GM18867 (cell line): ENCODE results near the gene UST.
"Not testable (repeated sequence)": the region's sequence is repeated elsewhere in the genome, so short reads cannot be mapped to it uniquely, and the experiment has no call there.

Experiments used
- ATAC-seq: cut with Tn5 transposase; IDR thresholded peaks from one replicate; pipeline ENCODE4 v1.9.1; 2021; ENCODE audit warnings: mild to moderate bottlenecking, moderate library complexity; ENCODE audit not compliant: unreplicated experiment

The UST gene

GRCh38 chr6:148764259-148765020, 17.6 kb downstream of the UST start:
- not testable (repeated sequence) for ATAC-seq

DNA sequence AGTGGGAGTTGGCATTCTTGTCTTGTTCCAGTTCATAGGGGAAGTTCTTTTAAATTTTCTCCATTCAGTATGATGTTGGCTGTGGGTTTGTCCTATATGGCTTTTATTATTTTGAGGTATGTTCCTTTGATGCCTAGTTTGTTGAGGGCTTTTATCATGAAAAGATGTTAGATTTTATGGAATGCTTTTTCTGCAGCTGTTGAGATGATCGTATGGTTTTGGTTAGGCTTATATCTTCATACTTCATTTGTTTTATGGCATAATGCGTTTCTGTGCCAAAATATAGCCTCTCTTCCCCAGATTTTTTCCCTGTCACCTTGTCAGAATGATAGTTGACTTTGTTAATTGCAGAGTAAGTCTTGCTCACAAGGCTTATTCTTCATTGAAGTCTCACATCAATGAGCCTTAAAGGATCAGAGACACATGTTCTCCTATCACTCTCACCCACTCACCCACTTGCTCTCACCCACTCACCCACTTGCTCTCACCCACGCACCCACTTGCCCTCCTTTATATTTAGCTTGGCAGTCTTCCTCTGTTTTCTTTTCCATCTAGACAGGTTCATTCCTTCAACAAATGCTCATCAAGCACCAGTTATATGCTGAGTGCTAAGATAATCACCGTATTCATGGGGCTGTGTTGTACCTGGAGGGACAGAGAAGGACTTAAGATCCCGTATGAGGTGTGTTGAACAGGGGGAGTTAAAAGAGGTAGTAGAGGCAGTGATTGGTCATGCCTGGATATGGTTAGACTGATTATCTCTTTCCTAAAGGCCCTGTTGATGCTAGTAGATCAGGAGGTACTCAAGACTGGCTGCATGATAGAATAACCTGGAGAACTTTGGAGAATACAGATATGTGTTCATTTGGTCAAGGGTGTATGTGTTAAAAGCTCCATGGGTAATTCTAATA, 19.3 kb downstream of the UST start:
- ATAC-seq, result no peak

DNA sequence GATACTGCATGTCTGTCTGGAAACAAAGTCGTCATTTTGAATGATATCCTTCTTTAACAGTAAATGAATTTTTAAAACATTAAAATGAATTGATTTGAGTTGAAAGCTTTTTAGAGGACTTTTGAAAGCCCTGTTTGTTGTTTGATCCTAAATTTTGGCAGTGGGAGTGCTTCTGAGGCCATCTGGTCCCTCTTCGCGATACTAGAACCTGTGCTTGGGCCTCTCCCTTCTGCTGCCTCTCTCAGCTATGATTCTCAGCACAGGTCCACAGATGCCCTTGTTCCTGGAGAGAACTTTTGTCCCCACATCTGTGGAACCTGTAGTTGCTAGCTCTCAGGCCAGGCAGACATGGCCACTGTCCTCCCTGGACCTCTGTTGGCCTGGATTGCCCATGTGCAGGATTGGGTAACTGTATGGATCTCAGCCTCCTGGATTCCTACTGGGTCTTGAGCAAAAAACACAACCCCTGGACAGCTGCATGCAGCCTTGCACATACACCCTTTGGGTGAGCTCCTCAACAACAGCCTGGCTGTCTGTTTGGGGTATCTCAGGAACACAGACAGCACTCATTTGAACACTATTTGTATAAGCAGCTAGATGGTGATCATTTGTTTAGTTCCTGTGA, 21.9 kb downstream of the UST start:
- ATAC-seq, result no peak

- no peak for ATAC-seq
Measured at GRCh38 chr6:148769304-148769968, 22.6 kb downstream of the UST start.

GRCh38 chr6:148770408-148771211, 23.8 kb downstream of the UST start:
- no peak for ATAC-seq

- ATAC-seq, result no peak
Measured at GRCh38 chr6:148771212-148771601, 24.4 kb downstream of the UST start.

DNA sequence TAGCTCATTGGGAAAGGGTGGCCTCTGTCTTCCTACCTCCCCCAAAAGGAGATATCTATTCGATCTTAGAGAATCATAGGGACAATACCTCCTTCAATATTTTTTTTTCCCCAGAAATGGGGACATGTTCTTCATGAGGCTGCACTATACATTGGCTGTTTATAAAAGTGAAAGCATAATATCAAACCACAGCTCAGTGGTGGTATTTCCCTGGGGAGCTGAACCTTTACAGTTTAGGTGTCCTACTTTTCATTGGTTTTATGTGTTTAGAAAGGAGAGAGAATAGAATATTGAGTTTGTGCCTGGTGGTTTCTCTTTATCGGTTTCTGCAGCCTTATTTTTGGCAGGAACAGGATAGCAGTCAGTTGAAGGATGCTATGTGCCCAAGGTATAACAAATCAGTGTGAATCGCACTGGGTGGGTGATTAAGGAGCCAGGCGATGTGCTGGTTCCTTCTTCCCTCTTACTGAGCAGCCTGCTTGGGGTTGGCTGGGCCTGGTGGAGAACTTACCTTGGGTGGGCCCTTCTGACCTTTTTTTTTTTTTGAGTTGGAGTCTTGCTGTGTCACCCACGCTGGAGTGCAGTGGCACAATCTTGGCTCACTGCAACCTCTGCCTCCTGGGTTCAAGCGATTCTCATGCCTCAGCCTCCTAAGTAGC, 25.2 kb downstream of the UST start:
- ATAC-seq, result no peak

- ATAC-seq, result no peak
Measured at GRCh38 chr6:148775161-148775560, 28.3 kb downstream of the UST start.

DNA sequence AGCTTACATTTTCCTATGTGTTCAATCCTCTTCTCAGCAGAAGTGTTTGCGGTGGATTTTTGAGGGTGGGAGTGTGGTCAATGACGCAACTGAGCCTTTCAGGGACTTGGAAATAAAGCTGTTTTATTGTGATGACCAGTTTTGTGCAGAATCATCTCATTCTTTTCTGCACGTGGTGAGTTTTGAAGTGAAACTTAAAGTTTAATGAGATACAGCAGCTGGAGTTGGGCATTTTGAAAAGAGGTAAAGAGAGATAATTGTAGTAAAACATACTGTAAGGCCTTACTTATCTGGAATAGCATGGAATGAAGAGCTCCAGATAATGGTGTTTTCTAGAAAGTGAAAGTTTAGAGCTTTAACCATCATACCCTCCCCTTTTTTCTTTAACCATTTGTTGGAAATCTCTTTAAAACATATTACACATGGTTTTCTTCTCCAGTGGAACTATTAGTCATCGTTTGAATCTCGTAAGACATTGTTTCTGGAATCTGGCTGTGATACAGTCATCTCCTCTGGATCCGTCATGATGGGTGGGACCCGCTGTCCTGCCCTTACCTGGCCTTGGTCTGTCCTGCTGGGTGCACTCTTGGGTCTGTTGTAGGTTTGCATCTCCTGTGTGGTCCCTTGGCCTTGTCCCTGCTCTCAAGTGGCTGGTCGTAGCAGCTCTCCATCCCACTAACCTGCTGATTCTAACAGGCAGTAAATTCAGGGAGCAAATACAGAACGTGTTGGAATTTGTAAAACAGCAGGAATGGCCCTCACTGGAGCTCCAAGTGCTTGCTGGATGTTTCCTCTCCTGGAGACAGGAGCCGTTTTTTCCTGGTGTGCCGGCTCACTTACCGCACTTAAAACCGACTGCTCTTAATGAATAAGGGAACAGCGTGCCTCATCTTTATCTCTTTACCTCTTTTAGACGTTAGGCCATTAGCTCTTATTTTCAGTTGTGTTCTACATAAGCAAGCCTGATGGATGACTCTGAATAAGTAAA, 29.8 kb downstream of the UST start:
- ATAC-seq, result no peak

GRCh38 chr6:148779142-148779562, 32.3 kb downstream of the UST start:
- ATAC-seq, result no peak

DNA sequence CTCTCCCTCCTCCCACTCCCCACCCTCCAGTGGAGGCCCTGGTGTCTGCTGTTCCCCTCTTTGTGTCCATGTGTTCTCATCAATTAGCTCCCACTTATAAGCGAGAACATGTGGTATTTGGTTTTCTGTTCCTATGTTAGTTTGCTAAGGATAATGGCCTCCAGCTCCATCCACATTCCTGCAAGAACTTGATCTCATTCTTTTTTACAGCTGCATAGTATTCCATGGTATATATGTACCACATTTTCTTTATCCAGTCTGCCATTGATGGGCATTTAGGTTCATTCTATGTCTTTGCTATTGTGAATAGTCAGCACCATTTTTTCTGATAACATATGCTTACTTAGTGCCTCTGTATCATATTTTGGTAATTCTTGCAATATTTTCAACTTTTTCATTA, 33.6 kb downstream of the UST start:
- ATAC-seq, result not testable (repeated sequence)

DNA sequence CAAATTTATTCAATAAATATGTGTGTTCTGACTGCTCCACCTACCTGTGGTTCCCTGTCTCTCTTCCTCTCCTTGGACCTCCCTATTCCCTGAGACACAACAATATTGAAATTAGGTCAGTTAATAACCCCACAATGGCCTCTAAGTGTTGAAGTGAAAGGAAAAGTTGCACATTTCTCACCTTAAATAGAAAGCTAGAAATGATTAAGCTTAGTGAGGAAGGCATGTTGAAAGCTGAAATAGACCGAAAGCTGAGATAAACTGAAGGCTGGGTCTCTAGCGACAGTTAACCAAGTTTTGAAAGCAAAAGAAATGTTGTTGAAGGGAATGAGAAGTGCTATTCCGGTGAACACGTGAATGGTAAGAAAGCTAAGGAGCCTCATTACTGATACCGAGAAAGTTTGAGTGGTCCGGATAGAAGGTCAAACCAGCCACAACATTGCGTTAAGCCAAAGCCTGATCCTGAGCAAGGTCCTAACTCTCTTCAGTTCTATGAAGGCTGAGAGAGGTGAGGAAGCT, 34.1 kb downstream of the UST start:
- ATAC-seq, result peak; percentile 97

- ATAC-seq, result no peak
Measured at GRCh38 chr6:148789948-148790347, 43.1 kb downstream of the UST start.

GRCh38 chr6:148790404-148790803, 43.6 kb downstream of the UST start:
- ATAC-seq, result no peak

- ATAC-seq, result peak; percentile 52
Measured at GRCh38 chr6:148790817-148791216, 44.0 kb downstream of the UST start.

DNA sequence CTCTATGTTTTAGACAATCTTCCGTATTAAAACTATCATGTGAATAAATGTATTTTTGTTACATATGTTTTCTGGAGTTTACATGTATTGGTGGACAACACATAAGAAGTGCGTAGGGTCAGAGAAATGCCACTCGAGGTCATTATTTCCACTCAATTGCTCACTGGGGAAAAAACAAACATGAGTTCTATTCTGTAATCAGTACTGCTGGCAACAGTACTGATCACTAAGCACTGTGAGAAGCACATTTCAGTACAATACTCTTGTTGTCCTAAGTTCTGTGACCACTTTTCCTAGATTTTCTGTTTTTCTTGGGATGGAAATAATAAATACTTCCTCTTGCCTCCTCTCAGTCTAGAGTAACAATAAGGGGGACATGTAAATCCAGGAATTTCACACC, 44.5 kb downstream of the UST start:
- ATAC-seq, result no peak

- ATAC-seq, result no peak
Measured at GRCh38 chr6:148793721-148794120, 46.9 kb downstream of the UST start.

- ATAC-seq, result no peak
Measured at GRCh38 chr6:148794797-148795196, 48.0 kb downstream of the UST start.
